Calu3 (cell line): Measurements from ENCODE around the gene TNFRSF18. TPM values are rescaled to one million over a fixed set of nuclear protein-coding genes. Genes with fewer than 3 reads are reported as not detected.

Experiments
- BruUV-seq: library from RNA; stranded (reverse); fragments of 400-500 nt; replicated peaks from 2 replicates; lab custom pipeline; 2021; lab: Mats Ljungman, UMichigan
- CTCF ChIA-PET: fragments of 300-600 bp; sonication (Branson Sonifier 250); formaldehyde crosslinking; loops from one replicate; lab custom pipeline; 2022; ENCODE audit warnings: antibody characterized with exemption; lab: Charles Lee
- DNase-seq: peaks from one replicate; pipeline ENCODE4 v3.0.0; 2022
- H3K27ac Mint-ChIP-seq: one replicate; pipeline ENCODE4 v1.8.0; 2022; ENCODE audit warnings: mixed read lengths; ENCODE audit not compliant: unreplicated experiment
- H3K27me3 Mint-ChIP-seq: one replicate; pipeline ENCODE4 v1.8.0; 2022; ENCODE audit warnings: mixed read lengths; ENCODE audit not compliant: unreplicated experiment
- H3K36me3 Mint-ChIP-seq: one replicate; pipeline ENCODE4 v1.8.0; 2022; ENCODE audit warnings: mild to moderate bottlenecking, moderate library complexity, mixed read lengths; ENCODE audit not compliant: insufficient read depth, unreplicated experiment
- H3K4me1 Mint-ChIP-seq: one replicate; pipeline ENCODE4 v1.8.0; 2022; ENCODE audit warnings: mild to moderate bottlenecking, low read depth, mixed read lengths; ENCODE audit not compliant: unreplicated experiment
- H3K4me3 Mint-ChIP-seq: one replicate; pipeline ENCODE4 v1.8.0; 2022; ENCODE audit warnings: mild to moderate bottlenecking, low read depth, moderate library complexity, mixed read lengths; ENCODE audit not compliant: unreplicated experiment
- H3K9me3 Mint-ChIP-seq: one replicate; pipeline ENCODE4 v1.8.0; 2022; ENCODE audit warnings: low read depth, mixed read lengths; ENCODE audit not compliant: unreplicated experiment
- intact Hi-C: fragments of 100-400 bp; cut with micrococcal nuclease; formaldehyde crosslinking; loops from one replicate; pipeline ENCODE4 v1.10.0; 2022; ENCODE audit not compliant: unreplicated experiment
- total RNA-seq: library from RNA; stranded (reverse); gene quantifications from 2 replicates; pipeline ENCODE4 v1.2.3, GENCODE V29; 2022
- TF ChIP-seq, protein P1 (sequence below): fragments of 200-600 bp; IDR thresholded peaks from one replicate; pipeline ENCODE4 v1.8.0; 2022; ENCODE audit warnings: antibody characterized with exemption; ENCODE audit not compliant: unreplicated experiment

The TNFRSF18 gene
- total RNA-seq, 1 experiment from 2014 or later: not detected

- TF ChIP-seq, protein P1, sequence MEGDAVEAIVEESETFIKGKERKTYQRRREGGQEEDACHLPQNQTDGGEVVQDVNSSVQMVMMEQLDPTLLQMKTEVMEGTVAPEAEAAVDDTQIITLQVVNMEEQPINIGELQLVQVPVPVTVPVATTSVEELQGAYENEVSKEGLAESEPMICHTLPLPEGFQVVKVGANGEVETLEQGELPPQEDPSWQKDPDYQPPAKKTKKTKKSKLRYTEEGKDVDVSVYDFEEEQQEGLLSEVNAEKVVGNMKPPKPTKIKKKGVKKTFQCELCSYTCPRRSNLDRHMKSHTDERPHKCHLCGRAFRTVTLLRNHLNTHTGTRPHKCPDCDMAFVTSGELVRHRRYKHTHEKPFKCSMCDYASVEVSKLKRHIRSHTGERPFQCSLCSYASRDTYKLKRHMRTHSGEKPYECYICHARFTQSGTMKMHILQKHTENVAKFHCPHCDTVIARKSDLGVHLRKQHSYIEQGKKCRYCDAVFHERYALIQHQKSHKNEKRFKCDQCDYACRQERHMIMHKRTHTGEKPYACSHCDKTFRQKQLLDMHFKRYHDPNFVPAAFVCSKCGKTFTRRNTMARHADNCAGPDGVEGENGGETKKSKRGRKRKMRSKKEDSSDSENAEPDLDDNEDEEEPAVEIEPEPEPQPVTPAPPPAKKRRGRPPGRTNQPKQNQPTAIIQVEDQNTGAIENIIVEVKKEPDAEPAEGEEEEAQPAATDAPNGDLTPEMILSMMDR: no peak
- BruUV-seq: no TSS peak
- H3K36me3 Mint-ChIP-seq: peaks cover 47% of the 10 kb centered on the region
- H3K4me3 Mint-ChIP-seq: no peak overlapping the region
- DNase-seq: no peak
- CTCF ChIA-PET: interaction anchor here (1.2 kb wide), 1 partner anchor 67 kb away, joined by 3 read pairs; no protein-coding TSS in a partner anchor
- intact Hi-C loops: no loop called here
- no peaks in the 10 kb centered on the region for H3K9me3 Mint-ChIP-seq
- no peaks in the 10 kb centered on the region for H3K4me1 Mint-ChIP-seq
- no peak overlapping the region for H3K27ac Mint-ChIP-seq
- H3K27me3 Mint-ChIP-seq: no peaks in the 10 kb centered on the region
Measured at GRCh38 chr1:1223891-1224290, 17.5 kb upstream of the TNFRSF18 start.

DNA sequence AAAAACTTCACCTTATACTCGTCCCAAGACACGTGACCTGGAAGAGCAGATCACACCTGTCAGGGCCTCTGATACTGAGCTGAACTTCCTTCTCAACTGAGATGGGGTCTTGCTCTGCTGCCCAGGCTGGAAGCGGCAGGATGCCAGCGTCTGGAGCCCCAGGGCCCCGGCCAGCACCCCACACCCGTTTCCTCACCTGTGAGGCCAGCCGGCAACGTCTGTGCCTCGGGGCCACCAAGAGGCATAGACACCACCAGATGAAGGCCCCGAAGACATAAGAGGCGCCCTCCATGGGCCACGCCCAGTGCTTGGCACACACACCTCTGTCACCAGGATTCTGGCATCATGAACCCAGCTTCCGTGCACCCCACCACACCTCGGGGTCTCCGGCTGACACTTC lies 16.9 kb upstream of the TNFRSF18 start:
- no peak overlapping the region for H3K4me3 Mint-ChIP-seq
- DNase-seq: no peak

DNA sequence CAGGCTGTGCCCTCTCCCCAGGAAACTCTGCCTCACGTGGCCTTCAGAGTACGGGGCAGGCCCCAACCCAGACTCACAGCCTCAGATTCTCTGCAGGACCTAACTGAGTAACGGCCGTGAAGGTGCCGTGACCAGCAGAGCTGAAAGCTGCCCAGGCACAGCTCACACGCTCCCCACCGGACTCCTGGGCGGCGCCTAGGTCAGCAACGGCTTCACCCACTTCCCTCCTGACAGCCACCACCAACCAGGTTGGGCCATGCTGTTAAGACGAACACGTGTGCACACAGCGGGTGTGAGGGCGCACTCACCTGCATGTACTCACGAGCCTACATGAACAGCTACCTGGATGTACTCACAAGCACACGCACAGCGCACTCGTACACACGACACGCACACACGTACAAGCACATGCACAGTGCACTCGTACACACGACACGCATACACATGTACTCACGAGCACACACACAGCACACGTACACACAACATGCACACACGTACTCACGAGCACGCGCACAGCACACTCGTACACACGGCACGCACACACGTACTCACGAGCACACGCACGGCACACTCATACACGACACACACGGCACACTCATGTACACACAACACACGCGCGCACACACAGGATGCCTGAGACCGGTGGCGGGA lies 16.3 kb upstream of the TNFRSF18 start:
- no peak for DNase-seq
- Mint-ChIP-seq H3K9me3 (no peaks in the 10 kb centered on the region), H3K27me3 (no peaks in the 10 kb centered on the region), H3K4me1 (no peaks in the 10 kb centered on the region), H3K27ac (no peak overlapping the region), H3K36me3 (peaks cover 47% of the 10 kb centered on the region), H3K4me3 (no peak overlapping the region)
- intact Hi-C loops: no loop called here
- TF ChIP-seq, protein P1: no peak
- BruUV-seq: no TSS peak
- CTCF ChIA-PET: no interaction called here

More for the DNA sequence above, 16.9 kb upstream of the TNFRSF18 start:
- BruUV-seq: no TSS peak
- CTCF ChIA-PET: no interaction called here
- Mint-ChIP-seq H3K4me1 (no peaks in the 10 kb centered on the region), H3K9me3 (no peaks in the 10 kb centered on the region), H3K27ac (no peak overlapping the region), H3K36me3 (peaks cover 47% of the 10 kb centered on the region), H3K27me3 (no peaks in the 10 kb centered on the region)
- intact Hi-C loops: no loop called here
- TF ChIP-seq, protein P1: no peak

- no peaks in the 10 kb centered on the region for H3K27me3 Mint-ChIP-seq
- H3K36me3 Mint-ChIP-seq: peaks cover 48% of the 10 kb centered on the region
- H3K9me3 Mint-ChIP-seq: no peaks in the 10 kb centered on the region
- BruUV-seq: no TSS peak
- no peak overlapping the region for H3K4me3 Mint-ChIP-seq
- TF ChIP-seq, protein P1: no peak
- CTCF ChIA-PET: no interaction called here
- no peaks in the 10 kb centered on the region for H3K4me1 Mint-ChIP-seq
- intact Hi-C loops: no loop called here
- no peak overlapping the region for H3K27ac Mint-ChIP-seq
- DNase-seq: no peak
Measured at GRCh38 chr1:1221887-1222574, 15.6 kb upstream of the TNFRSF18 start.
